GM19328 (cell line): ENCODE results near the gene ADAMTS2.

Experiments
- ATAC-seq: cut with Tn5 transposase; IDR thresholded peaks from one replicate; pipeline ENCODE4 v1.9.1; 2021; ENCODE audit warnings: mild to moderate bottlenecking, moderate library complexity; ENCODE audit not compliant: unreplicated experiment

The ADAMTS2 gene

DNA sequence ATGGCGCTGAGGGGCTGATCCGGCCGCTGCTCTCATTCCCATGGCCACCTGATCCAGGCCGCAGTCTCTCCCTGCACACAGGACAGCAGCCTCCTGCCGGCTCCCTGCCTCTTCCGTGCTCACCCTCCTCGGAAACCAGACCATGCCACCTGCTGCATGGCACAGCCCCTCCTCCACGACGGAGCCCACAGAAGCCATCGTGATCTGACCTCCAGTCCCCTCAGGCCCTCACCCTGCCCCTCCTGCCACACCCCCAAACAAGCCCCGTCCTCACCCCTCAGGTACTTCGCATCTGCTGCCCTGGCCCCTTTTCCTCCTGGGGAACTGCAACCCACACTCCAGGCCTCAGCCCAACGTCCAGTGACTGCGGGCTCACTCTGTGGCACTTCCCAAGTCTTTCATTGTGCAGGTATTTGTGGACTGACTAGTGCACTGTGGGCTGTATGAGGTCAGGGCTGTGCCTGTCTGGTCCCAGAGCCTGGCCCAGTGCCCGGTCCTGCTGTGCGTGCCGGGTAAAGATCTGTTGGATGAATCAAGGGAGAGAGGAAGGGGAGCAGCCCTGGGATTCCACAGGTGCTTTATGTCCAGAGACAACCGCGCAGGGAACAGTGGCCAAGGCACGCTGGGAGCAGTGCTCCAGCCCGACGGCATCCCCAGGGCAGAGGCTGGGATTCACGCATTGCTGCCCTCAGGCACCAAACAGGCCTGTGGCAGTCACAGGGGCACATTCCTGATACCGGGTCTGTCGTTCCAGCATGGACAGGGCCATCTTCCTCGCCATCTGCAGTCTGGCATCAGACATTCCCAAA is 86.1 kb downstream of the ADAMTS2 start:
- no peak for ATAC-seq

DNA sequence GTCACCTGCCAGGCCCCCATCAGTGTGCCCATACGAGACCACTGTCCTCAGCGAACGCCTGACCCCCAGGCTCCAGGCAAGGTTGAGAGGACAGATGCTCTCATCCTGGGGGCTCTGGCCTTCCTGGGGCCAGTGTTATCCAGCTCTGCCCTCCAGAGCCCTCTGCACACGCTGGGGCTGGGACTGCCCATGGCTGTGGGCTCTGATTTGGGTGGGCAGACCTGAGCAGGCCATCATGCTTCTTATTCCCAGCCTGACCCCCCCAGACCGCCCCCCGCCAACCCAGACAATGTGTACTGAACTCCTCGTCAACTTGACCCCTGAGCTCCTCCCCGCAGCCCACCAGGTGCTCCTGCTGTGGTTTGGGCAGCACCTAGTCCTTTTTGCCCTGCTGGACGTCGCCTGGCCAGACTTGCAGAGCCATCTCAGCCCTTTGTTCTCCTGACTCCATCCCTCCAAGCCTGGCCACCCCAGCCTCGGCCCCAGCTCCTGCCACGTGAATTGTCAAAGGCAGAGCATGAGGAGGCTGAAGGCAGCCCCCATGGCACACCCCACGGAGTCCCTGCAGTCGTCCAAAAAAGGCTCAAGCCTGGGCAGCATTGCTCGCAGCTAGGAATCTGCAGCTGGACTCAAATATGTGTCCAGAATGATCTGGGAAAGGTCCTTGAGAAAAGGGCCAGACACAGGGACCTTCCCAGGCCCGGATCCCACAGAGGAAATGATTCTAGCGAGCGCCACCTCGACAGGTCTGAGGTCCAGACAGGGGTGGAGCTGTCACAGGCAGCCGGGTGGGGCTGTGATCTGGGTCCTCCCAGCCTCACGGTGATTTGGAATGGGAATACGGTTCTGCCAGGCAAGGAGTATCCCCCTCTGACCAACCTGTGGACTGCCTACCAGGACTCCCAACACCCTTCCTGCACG is 87.0 kb downstream of the ADAMTS2 start:
- no peak for ATAC-seq

DNA sequence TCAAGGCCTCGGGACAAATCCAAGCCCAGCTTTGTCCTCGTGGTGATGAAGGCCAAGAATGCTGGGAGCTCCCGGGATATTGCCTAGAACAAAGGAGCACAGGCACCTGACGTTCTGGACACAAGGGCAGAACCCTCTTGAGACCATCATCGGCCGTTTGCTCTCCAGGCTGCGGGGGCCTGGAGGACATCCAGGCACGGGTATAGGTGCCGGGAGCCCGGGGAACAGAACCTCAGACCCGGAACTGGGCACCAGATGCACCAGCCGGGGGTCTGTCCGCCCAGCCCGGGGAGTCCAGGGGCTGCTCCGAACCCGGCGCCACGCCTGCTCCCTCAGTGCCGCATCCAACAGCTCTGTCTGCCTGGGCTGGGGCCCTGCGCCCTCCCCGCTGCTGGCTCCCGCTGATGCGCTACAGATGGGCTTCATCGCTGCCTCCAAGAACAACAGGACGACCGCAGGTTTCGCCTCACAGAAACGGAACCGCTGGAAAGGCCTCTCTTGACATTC is 88.0 kb downstream of the ADAMTS2 start:
- ATAC-seq, result no peak

DNA sequence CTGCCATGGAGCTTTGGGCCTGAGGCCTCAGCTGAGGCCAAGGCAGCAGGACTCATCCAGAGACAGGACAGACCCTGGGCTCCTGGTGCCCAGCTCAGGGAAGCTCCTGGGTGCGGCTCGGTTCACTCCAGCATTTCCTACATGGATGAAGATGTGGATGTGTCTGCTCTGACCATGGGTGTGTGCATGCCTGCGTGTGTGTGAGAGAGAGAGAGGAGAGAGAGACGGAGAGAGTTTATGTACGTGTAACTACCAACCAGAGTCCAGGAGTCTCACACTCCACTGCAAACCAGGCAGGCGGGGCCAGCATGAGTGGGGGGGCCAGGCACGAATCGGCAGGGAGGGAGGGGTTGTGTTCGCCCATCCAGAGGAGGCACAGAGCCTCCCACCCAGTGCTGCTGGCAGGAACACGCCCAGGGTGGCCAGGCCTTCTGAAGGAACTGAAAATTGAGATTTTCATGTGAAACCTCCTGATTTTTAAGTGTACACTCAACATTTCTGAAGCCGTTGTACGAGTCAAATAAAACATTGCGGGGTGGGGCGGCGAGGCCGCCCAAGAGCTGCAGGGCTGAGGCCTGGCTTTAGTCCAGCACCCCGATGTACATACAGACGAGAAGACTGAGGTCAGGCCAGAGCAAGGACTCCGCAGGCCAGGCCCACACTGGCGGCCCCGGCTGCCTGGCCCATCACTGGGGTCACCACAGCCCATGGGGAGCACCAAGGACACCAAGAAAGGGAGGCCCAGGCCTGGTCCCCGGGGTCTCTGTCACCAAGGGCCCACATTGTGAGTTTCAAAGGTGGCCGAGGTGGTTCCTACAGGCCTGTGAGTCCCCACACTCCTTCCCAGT is 88.7 kb downstream of the ADAMTS2 start:
- ATAC-seq, result no peak

DNA sequence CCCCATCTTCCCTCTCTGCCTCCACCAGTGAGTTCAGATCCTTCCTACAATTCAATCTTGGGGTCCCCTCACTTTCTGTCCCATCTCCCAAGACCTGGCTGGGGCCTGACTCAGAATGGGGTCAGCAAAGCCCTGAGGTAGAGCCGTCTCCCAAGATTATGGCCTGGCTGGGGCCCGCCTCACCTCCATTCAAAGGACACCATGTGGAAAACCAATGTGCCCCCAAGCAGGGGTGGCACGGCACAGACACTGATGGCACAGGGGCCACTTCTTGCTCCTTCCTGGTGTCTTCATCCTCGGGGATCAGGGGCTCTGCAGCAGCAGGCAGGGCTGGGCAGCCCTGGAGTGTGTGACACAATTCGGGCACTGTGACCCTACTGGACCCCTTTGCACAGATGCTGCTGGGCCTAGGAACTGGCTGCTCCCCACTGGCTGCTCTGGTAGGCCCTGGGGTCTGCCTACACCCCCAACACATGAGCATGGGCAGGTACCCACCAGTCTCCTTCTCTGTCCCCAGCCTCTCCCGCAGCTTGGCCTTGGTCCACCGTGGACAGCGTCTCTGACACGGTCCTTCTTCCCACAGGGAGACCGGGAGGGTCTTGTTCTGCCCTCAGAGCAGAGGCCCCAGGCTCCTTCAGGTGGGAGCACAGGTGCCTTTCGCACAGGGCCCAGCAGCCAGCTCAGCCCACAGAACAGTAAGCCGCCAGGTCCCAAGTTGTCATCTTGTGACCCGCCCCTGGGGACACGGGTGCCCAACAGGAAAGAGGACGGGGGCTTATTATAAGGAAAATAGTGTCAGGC is 89.5 kb downstream of the ADAMTS2 start:
- no peak for ATAC-seq

DNA sequence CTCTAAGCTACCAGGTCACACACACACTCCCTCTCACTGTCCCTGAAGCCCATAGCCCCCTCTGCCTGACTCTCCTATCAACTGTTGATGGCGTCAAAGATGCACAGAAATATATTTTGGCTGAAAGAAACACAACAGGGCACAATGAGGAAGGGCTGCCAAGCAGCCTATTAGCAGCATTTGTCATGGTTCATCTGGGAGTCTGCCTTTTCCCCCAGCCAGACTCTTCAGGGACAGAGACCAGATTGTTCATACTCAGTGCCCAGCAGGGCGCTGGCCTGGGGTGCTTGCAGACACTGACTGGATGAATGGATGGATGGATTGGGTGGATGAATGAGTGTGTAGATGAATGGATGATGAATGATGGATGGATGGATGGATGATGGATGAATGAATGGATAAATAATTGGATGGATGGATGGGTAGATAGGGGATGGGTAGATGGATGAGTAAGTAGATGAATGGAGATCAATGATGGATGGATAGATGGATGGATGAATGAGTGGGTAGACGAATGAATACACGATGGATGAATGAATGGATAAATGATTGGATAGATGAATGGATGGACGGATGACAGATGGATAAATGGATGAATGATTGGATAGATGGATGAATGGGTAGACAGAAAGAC is 90.5 kb downstream of the ADAMTS2 start:
- ATAC-seq, result no peak

DNA sequence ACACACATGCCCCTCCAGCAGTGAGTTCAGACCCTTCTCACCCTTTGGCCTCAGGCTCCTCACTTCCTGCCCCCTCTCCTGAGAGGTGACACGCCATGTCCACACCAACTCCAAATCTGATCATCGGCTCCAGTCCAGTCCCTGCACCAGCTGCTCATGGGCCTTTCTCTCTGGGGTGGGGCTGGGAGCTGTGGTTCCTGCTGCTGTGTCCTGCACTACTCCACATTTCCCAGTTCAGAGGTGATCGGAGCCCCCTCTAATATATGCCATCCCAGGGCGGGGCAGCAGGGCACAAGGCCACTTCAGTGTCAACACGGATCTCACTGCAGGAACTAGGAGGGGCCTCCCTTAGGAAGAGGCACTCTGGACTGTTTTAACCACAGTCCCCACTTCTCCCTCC is 91.5 kb downstream of the ADAMTS2 start:
- ATAC-seq, result no peak

DNA sequence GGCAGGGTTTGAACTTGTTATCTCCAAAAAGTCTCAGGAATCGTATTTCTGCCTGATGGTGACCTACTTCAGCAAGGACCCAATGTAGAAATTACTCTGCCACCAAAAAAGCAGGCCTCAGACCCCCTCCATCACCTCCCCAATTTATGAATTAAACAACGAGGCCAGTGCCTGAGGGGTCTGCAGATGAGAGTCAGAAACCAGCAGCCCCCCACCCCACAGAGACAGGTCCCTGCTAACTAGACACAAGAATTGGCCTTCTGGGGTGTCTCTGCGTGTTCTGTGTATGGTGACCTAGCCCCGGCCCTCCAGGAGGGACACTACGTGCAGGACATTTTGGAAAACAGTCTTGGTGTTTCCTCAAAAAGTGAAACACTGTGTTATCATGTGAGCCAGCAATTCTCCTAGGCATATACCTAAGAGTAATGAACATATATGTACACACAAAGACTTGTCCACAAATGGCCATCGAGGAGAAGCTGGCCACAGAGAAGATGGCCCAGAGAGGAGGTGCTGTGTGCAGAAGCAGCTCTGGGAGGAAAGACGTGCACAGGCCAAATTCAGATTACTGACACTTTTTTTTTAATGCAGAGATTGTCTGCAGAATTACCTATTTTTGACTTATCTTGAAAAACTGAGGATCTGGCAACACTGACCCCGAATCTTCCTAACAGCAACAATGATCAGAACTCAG is 93.8 kb downstream of the ADAMTS2 start:
- no peak for ATAC-seq

DNA sequence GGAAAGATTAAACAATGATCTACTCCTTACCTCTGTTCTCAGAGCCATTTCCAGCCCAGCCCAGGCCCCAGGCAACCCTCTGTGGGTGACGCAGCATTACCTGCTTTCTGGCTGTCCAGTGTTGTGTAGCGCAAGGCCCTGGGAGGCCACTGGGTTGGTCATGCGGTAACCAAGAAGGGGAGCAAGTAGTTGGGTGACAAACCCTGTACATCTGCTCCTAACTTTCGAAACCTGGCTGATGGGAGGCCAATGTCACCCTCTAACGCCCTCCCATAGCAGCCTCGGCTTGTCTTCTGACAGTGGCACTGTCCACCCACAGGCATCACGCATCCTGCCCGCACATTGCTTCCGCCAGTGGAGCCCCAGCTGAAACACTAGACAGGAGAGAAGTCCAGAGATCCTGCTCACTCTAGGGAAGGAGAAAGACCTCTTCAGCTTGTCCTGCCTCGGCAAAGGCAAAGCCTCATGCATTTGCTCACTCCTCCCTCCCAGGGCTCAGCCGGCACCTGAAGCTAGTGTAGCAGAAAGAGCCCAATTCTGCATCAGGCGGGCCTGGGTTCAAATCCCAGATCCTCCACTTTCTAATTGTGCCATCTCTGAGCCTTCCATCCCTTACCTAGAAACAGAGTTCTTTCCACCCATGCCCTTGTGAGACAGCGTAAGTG is 94.6 kb downstream of the ADAMTS2 start:
- ATAC-seq, result no peak

DNA sequence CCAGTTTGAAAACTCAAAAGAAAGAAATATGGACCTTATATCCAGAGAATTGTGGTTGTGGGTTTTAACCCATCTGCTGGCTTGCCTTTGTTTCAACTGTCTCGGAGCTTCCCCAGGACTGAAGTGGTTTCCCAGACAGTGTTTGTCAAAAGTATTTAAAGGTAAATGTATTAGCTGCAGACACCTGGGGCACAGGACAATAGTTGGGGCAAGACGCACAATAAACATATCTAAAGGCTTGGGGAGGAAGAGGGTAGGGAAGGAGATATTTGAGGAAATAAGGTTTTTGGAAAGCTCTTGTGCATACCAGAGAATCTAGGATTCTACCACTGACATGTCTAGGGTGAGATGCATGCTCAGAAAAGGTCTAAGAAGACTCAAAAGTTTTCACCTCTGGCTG is 99.0 kb downstream of the ADAMTS2 start:
- ATAC-seq, result no peak

DNA sequence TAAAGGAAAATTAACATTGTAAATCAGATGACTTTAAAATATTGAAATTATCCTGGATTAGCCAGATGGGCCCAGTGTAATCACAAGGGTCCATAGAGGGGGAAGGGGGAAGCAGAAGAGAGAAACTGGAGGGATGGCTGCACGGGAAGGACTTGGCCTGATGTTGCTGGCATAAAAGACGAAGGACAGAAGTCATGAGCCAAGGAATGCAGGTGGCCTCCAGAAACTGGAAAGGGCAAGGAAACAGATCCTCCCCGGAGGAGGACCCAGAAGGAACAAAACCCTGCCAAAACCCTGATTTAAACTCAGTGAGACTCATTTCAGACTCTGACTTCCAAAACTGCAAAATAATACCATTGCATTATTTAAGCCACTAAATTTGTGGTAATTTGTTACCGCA is 100.2 kb downstream of the ADAMTS2 start:
- no peak for ATAC-seq

DNA sequence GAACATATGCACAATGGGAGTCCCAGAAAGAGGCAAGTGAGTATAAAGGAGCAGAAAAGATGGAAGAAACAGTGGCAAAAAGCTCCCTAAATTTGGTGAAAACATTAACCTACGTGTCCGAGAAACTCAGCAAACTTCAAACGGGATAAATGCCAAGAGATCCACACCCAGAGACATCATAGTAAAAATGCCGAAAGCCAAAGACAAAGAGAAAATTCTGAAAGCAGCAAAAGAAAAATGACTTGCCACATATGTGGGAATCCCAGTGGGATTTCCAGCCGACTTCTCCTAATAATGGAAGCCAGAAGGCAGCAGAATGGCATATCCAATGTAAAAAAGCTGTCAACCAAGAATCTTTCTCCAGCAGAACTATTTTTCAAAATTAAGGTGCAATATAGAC is 101.2 kb downstream of the ADAMTS2 start:
- no peak for ATAC-seq

DNA sequence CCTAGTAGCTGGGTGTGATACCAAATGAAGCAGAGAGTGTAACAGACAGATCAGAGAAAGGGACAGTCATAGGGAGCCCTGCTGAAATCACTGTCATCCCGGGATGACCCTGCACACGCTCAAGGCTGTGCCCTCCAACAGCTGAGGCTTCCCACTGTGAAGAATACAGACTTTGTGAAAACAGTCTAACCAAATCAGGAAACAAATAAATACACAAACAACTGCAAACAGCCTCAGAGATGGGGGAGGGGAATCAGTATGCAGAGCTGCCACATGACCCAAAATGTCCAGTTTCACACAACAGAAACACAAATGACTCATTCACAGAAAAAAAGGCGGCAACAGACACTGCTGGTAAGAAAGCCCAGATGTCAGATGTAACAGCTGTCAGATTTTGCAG is 101.9 kb downstream of the ADAMTS2 start:
- no peak for ATAC-seq

DNA sequence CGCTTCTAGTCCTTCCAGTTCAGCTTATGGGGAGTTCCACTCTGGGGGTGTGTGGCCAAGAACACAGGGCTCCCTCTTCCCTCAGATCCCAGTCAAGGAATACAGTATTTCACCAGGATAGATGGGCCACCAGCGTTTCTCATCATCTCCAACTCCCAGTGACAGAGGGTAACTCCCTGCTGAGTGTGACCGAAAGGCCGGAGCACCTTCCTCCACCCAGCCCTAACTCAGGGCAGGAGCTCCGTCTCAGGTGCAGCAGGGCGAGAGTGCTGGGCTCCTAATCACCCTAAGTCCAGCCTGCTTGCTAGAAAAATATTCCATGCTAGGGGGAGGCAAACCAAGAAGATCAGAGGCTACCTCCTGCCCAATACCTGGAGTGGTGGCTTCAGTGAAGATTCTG is 102.6 kb downstream of the ADAMTS2 start:
- no peak for ATAC-seq

DNA sequence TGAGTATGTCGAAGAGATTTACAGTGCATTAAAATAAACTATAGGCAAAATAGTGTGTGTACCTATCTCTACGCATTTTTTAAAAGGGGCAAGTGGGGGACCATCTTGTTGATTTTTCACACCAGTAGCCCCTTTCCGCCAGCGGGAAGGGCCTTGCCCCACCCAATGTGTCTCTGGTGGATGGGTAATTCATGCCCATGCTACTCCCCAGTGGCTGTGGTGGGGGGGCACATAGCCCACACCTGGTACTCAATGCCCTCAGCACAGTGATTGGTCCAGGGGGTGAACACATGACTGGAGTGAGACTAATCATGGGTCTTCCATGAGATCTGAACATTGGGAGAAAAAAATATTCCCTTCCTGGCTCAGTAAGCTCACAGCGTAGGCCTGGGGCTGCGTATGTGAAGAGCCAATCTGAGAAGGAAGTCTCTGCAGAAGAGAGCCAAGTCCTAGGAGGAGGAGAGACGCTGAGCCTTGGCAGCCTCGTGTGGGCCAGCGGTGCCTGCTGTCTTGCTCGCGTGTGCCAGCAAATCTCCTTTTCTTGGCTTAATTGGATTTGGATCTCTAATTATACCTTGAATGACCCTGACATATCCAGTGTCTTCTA is 103.4 kb downstream of the ADAMTS2 start:
- no peak for ATAC-seq

DNA sequence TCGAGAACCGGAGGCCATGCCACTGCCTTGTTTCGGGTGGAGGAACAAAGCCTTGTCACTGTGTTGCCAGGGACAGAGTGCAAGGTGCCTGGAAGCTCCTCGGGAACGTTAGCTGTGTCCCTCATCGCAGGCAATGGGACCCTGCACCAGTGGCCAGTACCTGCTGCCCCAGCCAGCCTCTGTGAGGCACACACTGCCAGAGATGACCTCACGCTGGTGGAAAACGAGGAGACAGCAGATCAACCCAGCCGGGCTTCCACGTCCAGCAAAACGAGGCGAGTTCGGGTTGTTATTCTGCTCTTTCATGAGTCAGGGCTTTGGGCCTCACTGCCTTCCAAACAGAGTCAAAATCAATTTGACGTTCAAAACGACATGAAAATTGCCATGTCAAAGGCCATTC is 104.1 kb downstream of the ADAMTS2 start:
- ATAC-seq, result no peak

DNA sequence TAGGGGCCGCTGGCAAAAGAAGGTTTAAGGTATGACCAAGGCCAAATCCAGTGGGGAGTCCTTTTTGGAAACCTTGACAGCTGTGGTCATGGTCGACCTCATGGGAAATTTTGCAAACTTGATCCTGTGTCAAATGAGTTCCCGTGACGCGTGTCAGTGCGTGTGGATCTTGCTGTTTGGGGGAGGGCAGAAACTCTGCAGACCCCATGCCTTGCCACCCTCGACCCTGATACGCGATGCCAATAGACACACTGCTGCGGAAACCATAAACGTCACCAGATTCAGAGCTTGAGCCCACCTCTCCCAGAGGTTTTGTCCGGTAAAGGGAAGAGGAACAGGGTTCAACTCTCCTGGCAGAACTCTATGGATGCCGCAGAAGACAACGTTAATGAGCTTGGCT is 104.7 kb downstream of the ADAMTS2 start:
- no peak for ATAC-seq
